NOMO-1 treated with dmso at 0.1 percent for 144 hours (cell line): ENCODE measurements around the gene PSMA7.

Source experiments
- DNase-seq: peaks from one replicate; lab custom pipeline; 2025; ENCODE audit not compliant: unreplicated experiment; lab: John Stamatoyannopoulos, UW

Gene PSMA7

GRCh38 chr20:62096421-62097380, 46.5 kb downstream of the PSMA7 start:
- DNase-seq: no peak

- no peak for DNase-seq
These were observed 53.8 kb downstream of the PSMA7 start for GRCh38 chr20:62089393-62089792.

- DNase-seq: no peak
These were observed 54.7 kb downstream of the PSMA7 start for GRCh38 chr20:62088258-62089127.

GRCh38 chr20:62087632-62088031, 55.6 kb downstream of the PSMA7 start:
- no peak for DNase-seq

GRCh38 chr20:62087227-62087626, 56.0 kb downstream of the PSMA7 start:
- DNase-seq: no peak
